ENCODE results near the gene CAMSAP1.

Gene CAMSAP1

GRCh38 chr9:135770771-135771170 lies 136.6 kb downstream of the CAMSAP1 start:
- DNase-seq, result no peak

GRCh38 chr9:135770203-135770535 lies 137.2 kb downstream of the CAMSAP1 start:
- DNase-seq, result no peak

- DNase-seq, result no peak
Observed at GRCh38 chr9:135769489-135770202, 137.7 kb downstream of the CAMSAP1 start.

GRCh38 chr9:135768516-135769218 lies 138.7 kb downstream of the CAMSAP1 start:
- DNase-seq, result no peak

GRCh38 chr9:135766707-135767106 lies 140.6 kb downstream of the CAMSAP1 start:
- no peak for DNase-seq

GRCh38 chr9:135766251-135766650 lies 141.1 kb downstream of the CAMSAP1 start:
- no peak for DNase-seq

- no peak for DNase-seq
Observed at GRCh38 chr9:135765416-135765815, 141.9 kb downstream of the CAMSAP1 start.

GRCh38 chr9:135764731-135765130 lies 142.6 kb downstream of the CAMSAP1 start:
- DNase-seq, result no peak

- no peak for DNase-seq
Observed at GRCh38 chr9:135763716-135764446, 143.5 kb downstream of the CAMSAP1 start.

- DNase-seq, result no peak
Observed at GRCh38 chr9:135762921-135763320, 144.4 kb downstream of the CAMSAP1 start.

- no peak for DNase-seq
Observed at GRCh38 chr9:135761845-135762168, 145.5 kb downstream of the CAMSAP1 start.

- no peak for DNase-seq
Observed at GRCh38 chr9:135761150-135761844, 146.0 kb downstream of the CAMSAP1 start.

- no peak for DNase-seq
Observed at GRCh38 chr9:135760465-135760864, 146.9 kb downstream of the CAMSAP1 start.

- no peak for DNase-seq
Observed at GRCh38 chr9:135759676-135760300, 147.6 kb downstream of the CAMSAP1 start.

- DNase-seq, result no peak
Observed at GRCh38 chr9:135758870-135759269, 148.5 kb downstream of the CAMSAP1 start.

Data from SHP77 treated with DMSO at 0.1 percent for 48 hours (cell line).